B cell (primary cell): ENCODE results near the gene SHISAL2A.

Experiments
- EZH2 ChIP-seq: IDR thresholded peaks from 2 replicates; pipeline ENCODE4 v1.6.1; 2012; ENCODE audit warnings: borderline replicate concordance, low read depth, mild to moderate bottlenecking, moderate library complexity, low read length; ENCODE audit not compliant: insufficient read depth, poor library complexity, severe bottlenecking
- TF ChIP-seq, protein P1 (sequence below): fragments of 200-600 bp; IDR thresholded peaks from one replicate; pipeline ENCODE4 v1.8.0; 2022; ENCODE audit warnings: antibody characterized with exemption, mild to moderate bottlenecking

DNA sequence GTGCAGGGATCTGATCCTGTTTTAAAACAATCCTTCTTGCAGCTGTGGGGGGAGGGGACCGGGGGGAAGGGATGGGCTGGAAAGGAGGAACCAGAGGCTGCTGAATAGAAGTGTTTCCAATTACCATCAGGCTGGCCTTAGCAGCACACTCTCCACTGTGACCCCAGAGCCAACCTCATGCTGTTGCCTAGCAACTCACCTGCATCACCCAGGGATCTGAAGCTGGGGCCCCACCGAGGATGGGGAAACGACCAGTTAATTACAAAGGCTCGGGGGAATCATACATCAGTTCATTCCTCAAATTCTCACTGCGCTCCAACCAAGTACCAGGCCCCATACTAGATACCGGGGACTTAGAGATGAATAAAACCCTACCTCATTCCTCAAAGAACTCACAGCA, 42.7 kb upstream of the SHISAL2A start:
- TF ChIP-seq, protein P1, sequence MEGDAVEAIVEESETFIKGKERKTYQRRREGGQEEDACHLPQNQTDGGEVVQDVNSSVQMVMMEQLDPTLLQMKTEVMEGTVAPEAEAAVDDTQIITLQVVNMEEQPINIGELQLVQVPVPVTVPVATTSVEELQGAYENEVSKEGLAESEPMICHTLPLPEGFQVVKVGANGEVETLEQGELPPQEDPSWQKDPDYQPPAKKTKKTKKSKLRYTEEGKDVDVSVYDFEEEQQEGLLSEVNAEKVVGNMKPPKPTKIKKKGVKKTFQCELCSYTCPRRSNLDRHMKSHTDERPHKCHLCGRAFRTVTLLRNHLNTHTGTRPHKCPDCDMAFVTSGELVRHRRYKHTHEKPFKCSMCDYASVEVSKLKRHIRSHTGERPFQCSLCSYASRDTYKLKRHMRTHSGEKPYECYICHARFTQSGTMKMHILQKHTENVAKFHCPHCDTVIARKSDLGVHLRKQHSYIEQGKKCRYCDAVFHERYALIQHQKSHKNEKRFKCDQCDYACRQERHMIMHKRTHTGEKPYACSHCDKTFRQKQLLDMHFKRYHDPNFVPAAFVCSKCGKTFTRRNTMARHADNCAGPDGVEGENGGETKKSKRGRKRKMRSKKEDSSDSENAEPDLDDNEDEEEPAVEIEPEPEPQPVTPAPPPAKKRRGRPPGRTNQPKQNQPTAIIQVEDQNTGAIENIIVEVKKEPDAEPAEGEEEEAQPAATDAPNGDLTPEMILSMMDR: no peak
- no peak for TF ChIP-seq EZH2
